ENCODE data around the gene PRRT4.

The PRRT4 gene

DNA sequence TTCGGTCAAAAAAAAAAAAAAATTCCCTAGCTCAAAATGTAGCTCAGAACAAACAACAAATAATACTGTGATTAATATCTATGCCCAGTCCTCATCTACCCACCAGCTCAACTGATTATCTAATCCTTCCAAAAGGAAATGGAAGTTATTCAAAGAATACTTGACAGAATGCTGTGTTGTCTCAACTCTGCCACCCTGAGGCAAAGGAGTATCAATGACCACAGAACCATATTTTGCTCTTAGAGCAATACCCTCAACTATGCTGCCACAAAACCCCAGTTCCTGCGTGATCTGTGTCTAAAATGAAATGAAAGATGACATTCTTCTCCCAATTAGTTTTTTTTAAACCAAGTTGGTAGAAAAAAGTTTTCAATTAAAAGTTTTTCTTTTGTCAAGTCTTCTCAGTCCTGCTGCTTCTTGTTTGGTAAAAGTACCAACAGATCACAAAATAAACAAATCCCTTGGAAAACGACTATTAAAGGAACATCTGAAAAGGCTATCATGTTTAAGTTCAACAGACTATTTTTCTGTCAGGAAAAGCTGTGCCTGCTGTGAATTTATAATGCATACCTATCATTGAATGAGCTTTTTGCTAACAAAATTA lies 39.3 kb downstream of the PRRT4 start:
- TF ChIP-seq ZNF274 (IDR thresholded peaks at IDR 0.05; ENCODE audit: low read depth, low read length) (no peak), SUZ12 (IDR thresholded peaks at IDR 0.05; ENCODE audit: extremely low read depth, insufficient read depth, insufficient read length) (no peak), YY1 (IDR thresholded peaks at IDR 0.05; ENCODE audit: insufficient read depth, insufficient read length) (no peak)
- H3K4me1 ChIP-seq (ENCODE audit: insufficient read depth, insufficient read length): no peaks in the 10 kb centered on the region
- no peak for DNase-seq (ENCODE audit: low read depth, low spot score)
- no peak overlapping the region for H3K9ac ChIP-seq (ENCODE audit: insufficient read length, low read depth)
- no peaks in the 10 kb centered on the region for H3K9me3 ChIP-seq (ENCODE audit: insufficient read depth, low read length)
- peaks cover 81% of the 10 kb centered on the region for H3K36me3 ChIP-seq (ENCODE audit: insufficient read depth, insufficient read length, low read length)
- H3K27me3 ChIP-seq (ENCODE audit: insufficient read depth, insufficient read length): no peaks in the 10 kb centered on the region
- no peak overlapping the region for H3K4me3 ChIP-seq (ENCODE audit: insufficient read length, low read depth)

DNA sequence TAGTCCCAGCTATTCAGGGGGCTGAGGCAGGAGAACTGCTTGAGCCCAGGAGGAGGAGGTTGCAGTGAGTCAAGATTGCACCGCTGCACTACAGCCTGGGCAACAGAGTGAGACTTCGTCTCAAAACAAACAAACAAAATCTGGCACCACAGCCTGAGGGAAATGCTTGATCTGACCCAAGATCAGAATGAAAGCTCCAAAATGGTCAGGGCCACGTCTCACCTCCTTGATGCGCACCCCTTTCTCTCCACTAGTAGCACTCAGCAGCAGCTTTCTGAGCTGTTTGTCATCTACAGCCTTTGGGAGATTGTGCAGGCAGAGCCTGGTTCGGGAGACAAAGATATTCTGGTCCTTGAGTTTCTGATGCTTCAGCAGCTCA lies 40.5 kb downstream of the PRRT4 start:
- no peaks in the 10 kb centered on the region for H3K4me1 ChIP-seq (ENCODE audit: insufficient read depth, insufficient read length)
- no peak overlapping the region for H3K9ac ChIP-seq (ENCODE audit: insufficient read length, low read depth)

GRCh38 chr7:128318691-128319090 lies 42.8 kb downstream of the PRRT4 start:
- no peak for DNase-seq (ENCODE audit: low read depth, low spot score)
- Histone ChIP-seq H3K27me3 (ENCODE audit: insufficient read depth, insufficient read length) (no peaks in the 10 kb centered on the region), H3K4me1 (ENCODE audit: insufficient read depth, insufficient read length) (no peaks in the 10 kb centered on the region)

More for the DNA sequence above, 40.5 kb downstream of the PRRT4 start:
- Histone ChIP-seq H3K27me3 (ENCODE audit: insufficient read depth, insufficient read length) (no peaks in the 10 kb centered on the region), H3K36me3 (ENCODE audit: insufficient read depth, insufficient read length, low read length) (peaks cover 83% of the 10 kb centered on the region), H3K9me3 (ENCODE audit: insufficient read depth, low read length) (no peaks in the 10 kb centered on the region), H3K4me3 (ENCODE audit: insufficient read length, low read depth) (no peak overlapping the region)
- TF ChIP-seq SUZ12 (IDR thresholded peaks at IDR 0.05; ENCODE audit: extremely low read depth, insufficient read depth, insufficient read length) (no peak), ZNF274 (IDR thresholded peaks at IDR 0.05; ENCODE audit: low read depth, low read length) (no peak), YY1 (IDR thresholded peaks at IDR 0.05; ENCODE audit: insufficient read depth, insufficient read length) (no peak)
- DNase-seq (ENCODE audit: low read depth, low spot score): no peak

DNA sequence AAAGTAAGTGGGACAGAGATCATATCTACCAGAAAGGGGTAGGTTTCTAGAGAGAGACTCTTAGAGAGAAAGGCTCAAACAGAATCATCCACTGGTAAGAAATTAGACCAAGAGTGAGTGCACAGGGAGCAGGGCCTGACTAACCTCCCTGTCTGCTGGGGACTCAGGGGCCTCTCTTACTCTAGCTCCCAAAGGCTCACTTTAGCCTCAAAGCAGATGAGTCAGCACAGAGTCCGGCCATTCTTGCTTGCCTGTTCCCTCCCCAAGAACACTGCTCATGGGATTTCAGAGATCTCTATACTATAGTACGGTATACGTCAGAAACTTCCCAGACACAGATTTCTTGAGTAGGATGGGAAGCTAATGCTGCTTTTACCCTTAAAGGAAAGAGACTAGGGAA lies 50.5 kb downstream of the PRRT4 start:
- Histone ChIP-seq H3K4me1 (ENCODE audit: insufficient read depth, insufficient read length) (no peaks in the 10 kb centered on the region), H3K9me3 (ENCODE audit: insufficient read depth, low read length) (no peaks in the 10 kb centered on the region), H3K27me3 (ENCODE audit: insufficient read depth, insufficient read length) (no peaks in the 10 kb centered on the region), H3K36me3 (ENCODE audit: insufficient read depth, insufficient read length, low read length) (peaks cover 77% of the 10 kb centered on the region), H3K9ac (ENCODE audit: insufficient read length, low read depth) (no peak overlapping the region), H3K4me3 (ENCODE audit: insufficient read length, low read depth) (no peak overlapping the region)
- TF ChIP-seq ZNF274 (IDR thresholded peaks at IDR 0.05; ENCODE audit: low read depth, low read length) (no peak), YY1 (IDR thresholded peaks at IDR 0.05; ENCODE audit: insufficient read depth, insufficient read length) (no peak), SUZ12 (IDR thresholded peaks at IDR 0.05; ENCODE audit: extremely low read depth, insufficient read depth, insufficient read length) (no peak)
- no peak for DNase-seq (ENCODE audit: low read depth, low spot score)

More at GRCh38 chr7:128318691-128319090, 42.8 kb downstream of the PRRT4 start:
- Histone ChIP-seq H3K9ac (ENCODE audit: insufficient read length, low read depth) (no peak overlapping the region), H3K4me3 (ENCODE audit: insufficient read length, low read depth) (no peak overlapping the region), H3K36me3 (ENCODE audit: insufficient read depth, insufficient read length, low read length) (peaks cover 77% of the 10 kb centered on the region), H3K9me3 (ENCODE audit: insufficient read depth, low read length) (no peaks in the 10 kb centered on the region)
- TF ChIP-seq YY1 (IDR thresholded peaks at IDR 0.05; ENCODE audit: insufficient read depth, insufficient read length) (no peak), ZNF274 (IDR thresholded peaks at IDR 0.05; ENCODE audit: low read depth, low read length) (no peak), SUZ12 (IDR thresholded peaks at IDR 0.05; ENCODE audit: extremely low read depth, insufficient read depth, insufficient read length) (no peak)

DNA sequence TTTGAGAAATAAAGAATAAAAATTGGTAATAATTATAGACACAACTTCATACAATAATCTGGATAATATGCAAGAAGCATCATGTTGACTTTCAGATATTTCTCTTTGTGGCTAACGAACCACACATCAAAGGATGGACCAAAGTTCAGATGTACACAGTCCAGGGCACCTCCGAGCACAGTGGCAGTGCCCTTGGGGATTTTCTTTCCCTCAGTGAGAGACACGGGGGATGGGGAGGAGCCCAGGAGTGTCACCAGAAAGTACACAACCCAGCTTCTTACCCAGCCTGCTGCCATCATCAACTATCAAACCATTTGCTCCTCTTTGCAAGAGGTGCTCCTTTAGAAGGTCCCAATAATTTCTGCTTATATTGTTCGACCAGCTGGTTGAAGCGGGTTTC lies 51.0 kb downstream of the PRRT4 start:
- H3K36me3 ChIP-seq (ENCODE audit: insufficient read depth, insufficient read length, low read length): peaks cover 81% of the 10 kb centered on the region
- no peak for DNase-seq (ENCODE audit: low read depth, low spot score)
- H3K9me3 ChIP-seq (ENCODE audit: insufficient read depth, low read length): no peaks in the 10 kb centered on the region
- H3K27me3 ChIP-seq (ENCODE audit: insufficient read depth, insufficient read length): no peaks in the 10 kb centered on the region
- TF ChIP-seq YY1 (IDR thresholded peaks at IDR 0.05; ENCODE audit: insufficient read depth, insufficient read length) (no peak), SUZ12 (IDR thresholded peaks at IDR 0.05; ENCODE audit: extremely low read depth, insufficient read depth, insufficient read length) (no peak), ZNF274 (IDR thresholded peaks at IDR 0.05; ENCODE audit: low read depth, low read length) (no peak)
- no peak overlapping the region for H3K4me3 ChIP-seq (ENCODE audit: insufficient read length, low read depth)
- no peaks in the 10 kb centered on the region for H3K4me1 ChIP-seq (ENCODE audit: insufficient read depth, insufficient read length)
- no peak overlapping the region for H3K9ac ChIP-seq (ENCODE audit: insufficient read length, low read depth)

DNA sequence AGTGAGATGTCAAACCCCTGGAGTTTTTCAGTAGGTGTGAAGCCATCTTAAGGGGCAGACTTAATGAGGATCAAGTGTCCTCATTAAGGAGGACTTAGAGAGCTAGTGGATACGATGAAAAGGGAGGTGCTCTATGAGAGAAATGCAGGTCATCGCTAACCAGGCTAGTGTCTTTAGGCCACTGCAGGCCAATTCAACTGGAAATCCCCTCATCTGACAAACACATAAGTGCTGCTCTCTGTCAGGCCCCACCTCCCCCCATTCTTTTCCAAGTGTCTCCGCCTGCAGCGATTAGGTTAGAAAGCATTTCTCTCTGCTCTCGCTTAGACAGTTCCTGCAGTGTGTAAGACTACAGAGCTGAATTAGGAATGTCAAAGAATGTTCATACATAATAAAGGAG lies 51.5 kb downstream of the PRRT4 start:
- H3K4me3 ChIP-seq (ENCODE audit: insufficient read length, low read depth): no peak overlapping the region
- no peaks in the 10 kb centered on the region for H3K9me3 ChIP-seq (ENCODE audit: insufficient read depth, low read length)
- no peak for DNase-seq (ENCODE audit: low read depth, low spot score)
- H3K9ac ChIP-seq (ENCODE audit: insufficient read length, low read depth): no peak overlapping the region
- H3K36me3 ChIP-seq (ENCODE audit: insufficient read depth, insufficient read length, low read length): peaks cover 83% of the 10 kb centered on the region
- no peaks in the 10 kb centered on the region for H3K27me3 ChIP-seq (ENCODE audit: insufficient read depth, insufficient read length)
- H3K4me1 ChIP-seq (ENCODE audit: insufficient read depth, insufficient read length): no peaks in the 10 kb centered on the region
- no peak for TF ChIP-seq YY1 (IDR thresholded peaks at IDR 0.05; ENCODE audit: insufficient read depth, insufficient read length)
- TF ChIP-seq ZNF274 (IDR thresholded peaks at IDR 0.05; ENCODE audit: low read depth, low read length): no peak
- TF ChIP-seq SUZ12 (IDR thresholded peaks at IDR 0.05; ENCODE audit: extremely low read depth, insufficient read depth, insufficient read length): no peak

GRCh38 chr7:128309124-128309523 lies 52.4 kb downstream of the PRRT4 start:
- Histone ChIP-seq H3K4me3 (ENCODE audit: insufficient read length, low read depth) (no peak overlapping the region), H3K9me3 (ENCODE audit: insufficient read depth, low read length) (no peaks in the 10 kb centered on the region), H3K9ac (ENCODE audit: insufficient read length, low read depth) (no peak overlapping the region), H3K36me3 (ENCODE audit: insufficient read depth, insufficient read length, low read length) (peaks cover 81% of the 10 kb centered on the region), H3K27me3 (ENCODE audit: insufficient read depth, insufficient read length) (no peaks in the 10 kb centered on the region), H3K4me1 (ENCODE audit: insufficient read depth, insufficient read length) (no peaks in the 10 kb centered on the region)
- TF ChIP-seq ZNF274 (IDR thresholded peaks at IDR 0.05; ENCODE audit: low read depth, low read length): no peak
- TF ChIP-seq SUZ12 (IDR thresholded peaks at IDR 0.05; ENCODE audit: extremely low read depth, insufficient read depth, insufficient read length): no peak
- no peak for TF ChIP-seq YY1 (IDR thresholded peaks at IDR 0.05; ENCODE audit: insufficient read depth, insufficient read length)
- DNase-seq (ENCODE audit: low read depth, low spot score): no peak

Measured in NT2/D1 (cell line).